Measurements from ENCODE around the gene RNF207. TPM values are rescaled to one million over a fixed set of nuclear protein-coding genes. Genes with fewer than 3 reads are reported as not detected.

The RNF207 gene
- total and polyA plus RNA-seq, 2 of the 4 experiments (the other 2 are of a cell fraction), result 2.7 to 17.2 TPM

DNA sequence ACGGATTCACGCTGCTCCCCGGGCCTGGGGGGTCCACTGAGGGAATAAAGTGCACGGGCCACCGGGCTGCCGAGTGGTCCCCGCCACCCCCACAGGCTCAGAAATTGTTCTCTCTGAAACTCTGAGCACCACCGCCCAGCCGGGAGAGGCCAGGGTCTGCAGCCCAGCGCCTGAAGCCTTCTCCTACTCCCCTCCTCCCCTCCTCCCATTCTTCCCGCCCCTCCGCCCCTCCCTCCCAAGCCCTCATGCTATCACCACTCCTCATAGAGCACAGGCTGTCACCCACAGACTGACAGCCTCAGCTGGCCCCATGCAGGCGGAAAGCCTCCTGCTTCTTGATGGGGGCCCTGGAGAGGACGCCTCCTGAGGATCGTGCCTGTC is 55.7 kb downstream of the RNF207 start:
- Histone ChIP-seq H4K5ac (ENCODE audit: low read depth, low read length) (no peak overlapping the region), H2BK15ac (ENCODE audit: low read depth, low read length) (no peak overlapping the region), H2AK5ac (ENCODE audit: low read depth, low read length) (no peak overlapping the region), H3K4me2 (ENCODE audit: low read depth, low read length) (no peak overlapping the region; the same call in 1 of the 2 replicates), H3K23ac (ENCODE audit: low read depth, low read length) (no peak overlapping the region), H3K79me1 (ENCODE audit: low read depth in 1 of 2, low read length in 2 of 2) (no peaks in the 10 kb centered on the region), H2AK9ac (replicated peaks; ENCODE audit: low read depth, low read length, poor library complexity) (peak overlapping the region; percentile 13), H3K14ac (replicated peaks; ENCODE audit: low read depth, low read length) (no peak overlapping the region), H2BK120ac (ENCODE audit: low read depth, low read length) (no peak overlapping the region), H3K9me3 (ENCODE audit: control insufficient read depth, insufficient read depth, low read length) (no peaks in the 10 kb centered on the region), H3K27me3 (ENCODE audit: control insufficient read depth, insufficient read depth, low read length) (no peaks in the 10 kb centered on the region), H3K18ac (ENCODE audit: low read depth, low read length) (no peak overlapping the region), H4K20me1 (ENCODE audit: insufficient read depth, low read length) (peaks cover 4% of the 10 kb centered on the region), H3K9me1 (ENCODE audit: insufficient read depth, low read length) (no peaks in the 10 kb centered on the region), H2BK5ac (ENCODE audit: low read depth, low read length, poor library complexity, severe bottlenecking) (no peak overlapping the region), H2BK20ac (ENCODE audit: low read depth, low read length) (no peak overlapping the region), H3K4me3 (ENCODE audit: insufficient read depth, low read depth, low read length) (no peak overlapping the region; the same call in 1 of the 2 replicates), H3K9ac (ENCODE audit: low read depth, low read length) (no peak overlapping the region), H3K27ac (ENCODE audit: insufficient read depth, low read length) (no peak overlapping the region), H4K91ac (ENCODE audit: insufficient read depth, low read depth, low read length) (no peak overlapping the region), H3K4ac (ENCODE audit: low read depth, low read length) (no peak overlapping the region), H3K36me3 (ENCODE audit: control insufficient read depth, insufficient read depth, low read length) (no peaks in the 10 kb centered on the region), H3K4me1 (ENCODE audit: control insufficient read depth, insufficient read depth, low read length) (peaks cover 2% of the 10 kb centered on the region; the same call in 1 of the 2 replicates), H4K8ac (ENCODE audit: low read depth in 2 of 2, low read length in 2 of 2) (no peak overlapping the region), H2AFZ (replicated peaks; ENCODE audit: low read length, poor library complexity) (peak overlapping the region; percentile 94), H3K56ac (ENCODE audit: extremely low read depth, insufficient read depth, low read length) (no peak overlapping the region)
- POLR2A ChIA-PET (ENCODE audit: unreplicated experiment), result no interaction called here
- no TSS peak for BruUV-seq (replicated peaks)
- in situ Hi-C loops (cut with MboI; ENCODE audit: low sequenced_read_pairs) (no loop called here), dilution Hi-C loops (cut with HindIII; ENCODE audit: low sequenced_read_pairs, unreplicated experiment) (no loop called here), intact Hi-C loops (cut with micrococcal nuclease) (no loop called here)
- DNase-seq (no peak), ATAC-seq (ENCODE audit: low read depth) (no peak)
- WGBS, 2 experiments (ENCODE audit: extremely low coverage in 2 of 2, insufficient read length in 1 of 2), result 45% methylated on average over 4 of the region's 15 CpGs; no CpG with 5 or more reads in 1 of the 2 experiments
- no peak for TF ChIP-seq SMC3 (IDR thresholded peaks at IDR 0.05; ENCODE audit: low read depth, low read length)
- TF ChIP-seq POLR2A (IDR thresholded peaks at IDR 0.05; ENCODE audit: low read depth, low read length), result no peak
- no peak for TF ChIP-seq USF2 (IDR thresholded peaks at IDR 0.05; ENCODE audit: low read depth, low read length)
- TF ChIP-seq MXI1 (IDR thresholded peaks at IDR 0.05; ENCODE audit: borderline replicate concordance, low read depth, low read length), result no peak
- TF ChIP-seq CEBPB (IDR thresholded peaks at IDR 0.05; ENCODE audit: low read depth, low read length), result no peak
- no peak for TF ChIP-seq MAZ (IDR thresholded peaks at IDR 0.05; ENCODE audit: borderline replicate concordance, low read depth, low read length)
- TF ChIP-seq MAFK (IDR thresholded peaks at IDR 0.05; ENCODE audit: low read depth, low read length), result no peak
- no peak for TF ChIP-seq BHLHE40 (IDR thresholded peaks at IDR 0.05; ENCODE audit: low read depth, low read length)
- no peak for TF ChIP-seq CHD1 (IDR thresholded peaks at IDR 0.05; ENCODE audit: low read depth, low read length)
- no peak for TF ChIP-seq NFE2L2 (IDR thresholded peaks at IDR 0.05; ENCODE audit: low read depth, low read length)
- no peak for TF ChIP-seq CTCF (conservative IDR thresholded peaks at IDR 0.05; ENCODE audit: low read depth, low read length)
- TF ChIP-seq RAD21 (IDR thresholded peaks at IDR 0.05; ENCODE audit: low read length), result no peak
- no peak for TF ChIP-seq RFX5 (IDR thresholded peaks at IDR 0.05; ENCODE audit: low read depth, low read length)
- no peak for TF ChIP-seq RCOR1 (IDR thresholded peaks at IDR 0.05; ENCODE audit: insufficient replicate concordance, low read length)
- no peak for TF ChIP-seq ELK1 (IDR thresholded peaks at IDR 0.05; ENCODE audit: borderline replicate concordance, low read depth, low read length)
- TF ChIP-seq FOS (IDR thresholded peaks at IDR 0.05; ENCODE audit: low read depth, low read length), result no peak
- CTCF ChIA-PET, result no interaction called here
